Endometrial microvascular endothelial cells (primary cell): ENCODE results near the gene RAB20. TPM values are rescaled to one million over a fixed set of nuclear protein-coding genes. Genes with fewer than 3 reads are reported as not detected.

Experiments
- in situ Hi-C: cut with HindIII; loops from 2 replicates; pipeline ENCODE4 v1.10.0; 2017; ENCODE audit warnings: low sequenced_read_pairs, low pct_unique_long_range_greater_than_20kb; ENCODE audit errors: inconsistent ontology term
- total RNA-seq: library from RNA; depleted of rRNA; stranded (reverse); fragments of >200 nt; gene quantifications from one replicate; pipeline ENCODE4 v1.2.3, GENCODE V29; 2015; ENCODE audit errors: inconsistent ontology term

The RAB20 gene
- total RNA-seq, 1 donor from 2014 or later = 9.6 TPM

GRCh38 chr13:110557610-110558305, 3.8 kb downstream of the RAB20 start:
- in situ Hi-C loops = no loop called here

- in situ Hi-C loops = no loop called here
Measured at GRCh38 chr13:110557082-110557481, 4.4 kb downstream of the RAB20 start.

- in situ Hi-C loops = no loop called here
Measured at GRCh38 chr13:110556224-110556606, 5.3 kb downstream of the RAB20 start.

GRCh38 chr13:110555601-110556223, 5.8 kb downstream of the RAB20 start:
- in situ Hi-C loops = no loop called here

GRCh38 chr13:110554946-110555345, 6.6 kb downstream of the RAB20 start:
- in situ Hi-C loops = no loop called here

GRCh38 chr13:110554227-110554836, 7.2 kb downstream of the RAB20 start:
- in situ Hi-C loops = no loop called here

GRCh38 chr13:110553417-110553816, 8.1 kb downstream of the RAB20 start:
- in situ Hi-C loops = no loop called here

- in situ Hi-C loops = no loop called here
Measured at GRCh38 chr13:110552767-110553166, 8.8 kb downstream of the RAB20 start.

GRCh38 chr13:110551284-110551683, 10.2 kb downstream of the RAB20 start:
- in situ Hi-C loops = no loop called here

GRCh38 chr13:110549795-110550160, 11.7 kb downstream of the RAB20 start:
- in situ Hi-C loops = loop anchor here (25.0 kb wide), 1 partner anchor 312 kb away; no protein-coding TSS in a partner anchor

- in situ Hi-C loops = loop anchor here (25.0 kb wide), 1 partner anchor 312 kb away; no protein-coding TSS in a partner anchor
Measured at GRCh38 chr13:110548891-110549794, 12.4 kb downstream of the RAB20 start.

- in situ Hi-C loops = loop anchor here (25.0 kb wide), 1 partner anchor 310 kb away; no protein-coding TSS in a partner anchor
Measured at GRCh38 chr13:110546926-110547325, 14.6 kb downstream of the RAB20 start.

- in situ Hi-C loops = loop anchor here (25.0 kb wide), 1 partner anchor 309 kb away; no protein-coding TSS in a partner anchor
Measured at GRCh38 chr13:110546378-110546777, 15.1 kb downstream of the RAB20 start.

- in situ Hi-C loops = loop anchor here (25.0 kb wide), 1 partner anchor 305 kb away; no protein-coding TSS in a partner anchor
Measured at GRCh38 chr13:110542169-110542796, 19.2 kb downstream of the RAB20 start.

GRCh38 chr13:110541526-110541920, 20.0 kb downstream of the RAB20 start:
- in situ Hi-C loops = loop anchor here (25.0 kb wide), 1 partner anchor 304 kb away; no protein-coding TSS in a partner anchor

GRCh38 chr13:110540871-110541525, 20.5 kb downstream of the RAB20 start:
- in situ Hi-C loops = loop anchor here (25.0 kb wide), 1 partner anchor 304 kb away; no protein-coding TSS in a partner anchor

- in situ Hi-C loops = loop anchor here (25.0 kb wide), 1 partner anchor 303 kb away; no protein-coding TSS in a partner anchor
Measured at GRCh38 chr13:110539894-110540293, 21.6 kb downstream of the RAB20 start.

GRCh38 chr13:110538632-110539031, 22.9 kb downstream of the RAB20 start:
- in situ Hi-C loops = loop anchor here (25.0 kb wide), 1 partner anchor 301 kb away; no protein-coding TSS in a partner anchor
